WERI-Rb-1 (cell line): ENCODE measurements around the gene HTR7.

ENCODE experiments used
- DNase-seq: peaks from one replicate; pipeline ENCODE4 v3.0.0-alpha.2; 2020
- H3K27ac ChIP-seq: fragments of 250-450 bp; sonication (Bioruptor Pico); 2 replicates; pipeline ENCODE4 v1.5.1; 2020; ENCODE audit warnings: mild to moderate bottlenecking, moderate library complexity
- H3K27me3 ChIP-seq: fragments of 250-450 bp; sonication (Bioruptor Pico); 2 replicates; pipeline ENCODE4 v1.5.1; 2021; ENCODE audit warnings: mild to moderate bottlenecking, low read depth, moderate library complexity; ENCODE audit not compliant: insufficient read depth, severe bottlenecking
- H3K36me3 ChIP-seq: fragments of 250-450 bp; sonication (Bioruptor Pico); 2 replicates; pipeline ENCODE4 v1.5.1; 2020; ENCODE audit warnings: mild to moderate bottlenecking, moderate library complexity
- H3K4me3 ChIP-seq: 2 replicates; pipeline ENCODE4 v1.5.1; 2011; ENCODE audit warnings: low read depth, mild to moderate bottlenecking, control low read depth, low read length
- H3K9me3 ChIP-seq: fragments of 250-450 bp; sonication (Bioruptor Pico); 2 replicates; pipeline ENCODE4 v1.5.1; 2021; ENCODE audit warnings: mild to moderate bottlenecking, moderate library complexity; ENCODE audit not compliant: severe bottlenecking
- CTCF ChIP-seq: IDR thresholded peaks from 2 replicates; pipeline ENCODE4 v1.5.1; 2011; ENCODE audit warnings: low read depth, mild to moderate bottlenecking, control low read depth, inconsistent platforms, low read length

HTR7 gene

GRCh38 chr10:90856964-90857634, 740 bp downstream of the HTR7 start:
- Histone ChIP-seq H3K4me3 (peak overlapping the region; percentile 68), H3K36me3 (no peaks in the 10 kb centered on the region), H3K27ac (no peak overlapping the region), H3K27me3 (peaks cover 7% of the 10 kb centered on the region), H3K9me3 (peaks cover 2% of the 10 kb centered on the region)
- peak; percentile 15 for DNase-seq
- TF ChIP-seq CTCF = no peak

GRCh38 chr10:90856261-90856660, 1.6 kb downstream of the HTR7 start:
- no peak overlapping the region for H3K4me3 ChIP-seq

GRCh38 chr10:90855126-90855525, 2.7 kb downstream of the HTR7 start:
- DNase-seq = no peak

More at GRCh38 chr10:90856261-90856660, 1.6 kb downstream of the HTR7 start:
- DNase-seq = no peak
- no peak for TF ChIP-seq CTCF
- H3K27ac ChIP-seq = no peak overlapping the region
- no peaks in the 10 kb centered on the region for H3K36me3 ChIP-seq
- H3K27me3 ChIP-seq = peaks cover 7% of the 10 kb centered on the region
- peaks cover 6% of the 10 kb centered on the region for H3K9me3 ChIP-seq

GRCh38 chr10:90849956-90850749, 7.7 kb downstream of the HTR7 start:
- H3K27ac ChIP-seq = no peak overlapping the region
- H3K4me3 ChIP-seq = no peak overlapping the region
- H3K36me3 ChIP-seq = no peaks in the 10 kb centered on the region
- no peak for DNase-seq
- H3K9me3 ChIP-seq = peaks cover 18% of the 10 kb centered on the region
- TF ChIP-seq CTCF = no peak
- H3K27me3 ChIP-seq = no peaks in the 10 kb centered on the region

More at GRCh38 chr10:90855126-90855525, 2.7 kb downstream of the HTR7 start:
- H3K36me3 ChIP-seq = no peaks in the 10 kb centered on the region
- H3K9me3 ChIP-seq = peaks cover 17% of the 10 kb centered on the region
- peaks cover 7% of the 10 kb centered on the region for H3K27me3 ChIP-seq
- TF ChIP-seq CTCF = no peak
- H3K4me3 ChIP-seq = no peak overlapping the region
- no peak overlapping the region for H3K27ac ChIP-seq

- Histone ChIP-seq H3K27ac (no peak overlapping the region), H3K4me3 (no peak overlapping the region), H3K36me3 (no peaks in the 10 kb centered on the region), H3K9me3 (peaks cover 18% of the 10 kb centered on the region), H3K27me3 (no peaks in the 10 kb centered on the region)
- no peak for TF ChIP-seq CTCF
- no peak for DNase-seq
Observed at GRCh38 chr10:90847436-90847835, 10.4 kb downstream of the HTR7 start.
